ENCODE data around the gene NADK2.
"Not testable (repeated sequence)": the region's sequence is repeated elsewhere in the genome, so short reads cannot be mapped to it uniquely, and the experiment has no call there.

The NADK2 gene

DNA sequence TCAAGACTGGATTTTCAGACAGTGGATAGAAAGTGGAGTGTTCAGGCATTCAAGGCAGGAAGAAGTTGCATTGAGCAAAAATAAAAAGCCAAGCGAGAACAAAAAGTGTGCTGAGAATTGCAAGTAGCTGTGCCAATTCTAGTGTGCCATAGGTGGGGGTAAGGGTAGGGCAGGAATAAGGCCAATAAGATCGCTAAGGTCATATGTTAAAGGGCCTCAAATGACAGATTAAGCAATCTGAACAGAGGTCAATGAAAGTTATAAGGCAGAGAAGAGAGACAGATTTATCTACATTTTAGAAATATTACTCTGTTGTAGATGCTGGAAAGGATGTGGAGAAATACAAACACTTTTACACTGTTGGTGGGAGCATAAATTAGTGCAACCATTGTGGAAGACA, 36.4 kb downstream of the NADK2 start:
- DNase-seq, result no peak

DNA sequence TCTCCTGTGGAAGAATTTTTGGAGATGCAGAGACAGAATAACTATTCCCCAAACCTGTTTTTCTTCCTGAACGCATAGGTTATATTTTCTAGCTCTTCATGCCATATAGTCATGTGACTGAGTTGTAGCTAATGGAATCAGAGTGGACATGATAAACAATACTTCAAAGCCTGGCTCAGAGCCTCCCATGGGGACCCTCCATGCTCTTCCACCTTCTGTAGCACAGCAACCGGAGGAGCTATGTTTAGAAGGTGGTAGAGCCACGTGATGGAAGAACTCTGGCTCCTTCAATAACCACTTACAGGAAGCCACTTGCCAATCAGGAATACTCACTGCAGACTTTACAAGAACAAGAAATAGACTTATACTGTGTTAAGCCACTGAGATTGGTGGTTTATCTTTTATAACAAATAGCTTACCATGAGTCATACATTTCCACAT, 39.2 kb downstream of the NADK2 start:
- DNase-seq, result no peak

DNA sequence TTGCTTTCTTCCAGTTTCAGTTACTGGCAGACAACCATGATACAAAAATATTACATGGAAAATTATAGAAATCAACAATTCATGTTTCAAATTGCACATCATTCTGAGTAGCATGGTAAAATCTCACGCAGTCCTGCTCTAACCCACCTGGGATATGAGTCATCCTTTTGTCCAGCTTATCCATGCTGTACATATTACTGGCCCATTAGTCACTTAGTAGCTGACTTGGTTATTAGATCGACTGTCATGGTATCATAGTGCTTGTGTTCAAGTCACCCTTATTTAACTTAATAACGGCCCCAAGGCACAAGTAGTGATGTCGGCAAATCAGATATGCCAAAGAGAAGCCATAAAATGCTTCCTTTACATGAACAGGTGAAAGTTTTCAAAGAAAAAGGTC, 41.2 kb downstream of the NADK2 start:
- no peak for DNase-seq

DNA sequence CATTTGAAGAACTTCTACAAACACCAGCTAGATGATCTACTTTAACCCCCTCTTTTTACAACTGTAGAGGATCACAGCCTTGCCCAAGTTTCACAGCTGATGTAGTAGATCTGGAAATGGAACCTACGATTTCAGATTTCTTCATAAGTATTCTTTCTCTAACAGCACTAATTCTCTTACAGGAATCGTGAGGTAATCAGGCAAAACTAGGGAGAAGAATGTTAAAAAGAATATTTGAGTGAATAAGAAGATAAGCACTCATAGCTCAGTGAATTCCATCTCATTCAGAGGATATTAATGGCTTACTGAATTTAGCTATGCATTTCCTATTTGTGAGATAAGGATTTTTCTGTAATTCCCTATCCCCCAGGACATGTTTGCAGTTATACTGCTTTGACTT, 42.1 kb downstream of the NADK2 start:
- DNase-seq, result no peak

DNA sequence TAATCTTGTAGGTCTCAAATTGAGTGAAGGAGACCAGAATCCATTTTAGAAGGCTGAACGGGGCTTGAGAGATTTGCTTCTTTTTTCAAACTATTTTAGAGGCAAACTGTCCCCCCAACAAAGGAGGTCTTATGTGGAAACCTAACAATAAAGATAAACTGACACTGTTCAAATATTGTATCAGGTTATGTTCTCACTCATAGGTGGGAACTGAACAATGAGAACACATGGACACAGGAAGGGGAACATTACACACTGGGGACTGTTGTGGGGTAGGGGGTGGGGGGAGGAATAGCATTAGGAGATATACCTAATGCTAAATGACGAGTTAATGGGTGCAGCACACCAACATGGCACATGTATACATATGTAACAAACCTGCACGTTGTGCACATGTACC, 42.9 kb downstream of the NADK2 start:
- DNase-seq, result not testable (repeated sequence)

DNA sequence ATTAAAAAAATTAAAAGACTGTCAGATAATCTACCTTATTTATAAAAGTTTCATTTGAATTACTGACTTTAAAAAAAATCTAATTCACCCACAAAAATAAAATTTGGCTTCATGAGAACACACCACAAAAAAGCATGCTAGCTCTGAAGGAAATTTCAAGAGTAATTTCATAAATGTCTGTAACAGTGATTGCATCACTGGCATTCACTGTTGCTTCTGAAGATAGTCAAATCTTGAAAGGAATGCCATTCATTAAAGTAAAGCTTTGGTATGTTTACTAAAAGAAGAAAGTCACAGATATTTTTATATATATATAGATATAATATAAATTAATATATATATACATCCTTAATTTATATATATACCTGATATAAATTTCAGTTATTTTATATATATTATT, 43.4 kb downstream of the NADK2 start:
- no peak for DNase-seq

DNA sequence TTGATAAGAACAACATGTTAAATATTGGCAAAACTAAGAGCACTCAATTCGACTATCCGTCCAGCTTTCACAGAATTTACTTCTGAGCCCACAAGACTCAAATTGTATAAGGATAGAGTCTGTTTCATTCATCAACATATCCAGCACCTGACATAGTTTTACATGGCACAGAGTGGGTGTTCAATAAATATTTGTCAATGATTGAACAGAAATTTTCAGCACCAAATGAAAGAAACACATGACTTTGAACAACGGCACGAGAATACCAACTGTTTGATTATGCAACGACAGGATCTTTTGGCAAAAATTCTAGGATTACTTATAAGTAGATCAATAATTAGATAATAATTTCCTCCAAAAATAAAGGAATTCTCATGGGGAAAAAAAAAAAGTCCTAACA, 48.0 kb downstream of the NADK2 start:
- DNase-seq, result no peak

DNA sequence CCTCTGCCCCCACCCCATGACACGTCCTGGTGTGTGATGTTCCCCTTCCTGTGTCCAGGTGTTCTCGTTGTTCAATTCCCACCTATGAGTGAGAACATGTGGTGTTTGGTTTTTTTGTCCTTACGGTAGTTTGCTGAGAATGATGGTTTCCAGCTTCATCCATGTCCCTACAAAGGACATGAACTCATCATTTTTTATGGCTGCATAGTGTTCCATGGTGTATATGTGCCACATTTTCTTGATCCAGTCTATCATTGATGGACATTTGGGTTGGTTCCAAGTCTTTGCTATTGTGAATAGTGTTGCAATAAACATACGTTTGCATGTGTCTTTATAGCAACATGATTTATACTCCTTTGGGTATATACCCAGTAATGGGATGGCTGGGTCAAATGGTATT, 57.3 kb downstream of the NADK2 start:
- not testable (repeated sequence) for DNase-seq

DNA sequence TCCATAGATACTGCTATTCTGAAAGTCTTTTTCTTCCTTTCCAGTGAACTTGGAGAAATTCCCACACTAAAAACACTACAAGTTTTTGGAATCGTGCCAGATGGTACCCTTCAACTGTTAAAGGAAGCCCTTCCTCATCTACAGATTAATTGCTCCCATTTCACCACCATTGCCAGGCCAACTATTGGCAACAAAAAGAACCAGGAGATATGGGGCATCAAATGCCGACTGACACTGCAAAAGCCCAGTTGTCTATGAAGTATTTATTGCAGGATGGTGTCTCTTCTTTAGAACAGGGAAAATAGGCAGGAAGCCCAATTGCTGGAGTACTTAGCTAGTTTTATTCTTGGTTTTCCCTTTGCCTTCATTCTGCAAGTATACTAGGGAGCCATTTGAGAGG, 60.0 kb downstream of the NADK2 start:
- no peak for DNase-seq

DNA sequence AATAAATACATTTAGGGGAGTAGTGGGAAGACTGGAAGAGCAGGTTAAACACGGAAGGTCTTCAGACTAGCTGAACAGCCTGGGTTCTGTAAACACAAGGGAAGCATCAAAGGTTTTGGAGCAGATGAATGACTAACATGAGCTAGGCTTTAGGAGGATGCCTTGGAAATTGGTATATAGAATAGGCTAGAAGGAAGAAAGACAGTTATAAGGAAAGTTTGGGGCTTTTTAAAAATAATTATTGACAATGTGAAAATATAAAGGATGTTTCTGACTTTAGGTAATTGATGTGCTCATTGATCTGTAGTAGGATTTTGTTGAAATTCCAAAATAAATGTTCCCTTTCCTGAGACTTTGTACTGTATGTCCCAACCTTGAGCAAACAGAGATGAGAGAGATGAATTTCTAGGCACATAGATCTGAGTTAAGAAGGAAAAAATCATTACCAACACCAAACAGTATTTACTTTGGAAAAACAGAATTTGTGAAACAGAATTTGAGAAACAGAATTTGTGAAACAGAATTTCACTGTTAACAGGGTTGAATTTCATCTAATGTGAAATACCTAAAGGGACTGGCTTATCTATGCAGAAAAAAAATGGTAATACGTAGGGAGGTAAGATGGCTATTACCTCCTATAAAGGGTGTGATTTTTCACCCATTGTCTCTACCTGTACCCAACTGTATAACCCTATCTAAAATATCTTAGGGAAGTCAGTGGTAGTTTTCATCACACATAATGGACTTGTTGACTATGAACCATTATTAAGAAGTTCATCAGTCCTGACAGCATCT, 61.0 kb downstream of the NADK2 start:
- DNase-seq, result no peak

DNA sequence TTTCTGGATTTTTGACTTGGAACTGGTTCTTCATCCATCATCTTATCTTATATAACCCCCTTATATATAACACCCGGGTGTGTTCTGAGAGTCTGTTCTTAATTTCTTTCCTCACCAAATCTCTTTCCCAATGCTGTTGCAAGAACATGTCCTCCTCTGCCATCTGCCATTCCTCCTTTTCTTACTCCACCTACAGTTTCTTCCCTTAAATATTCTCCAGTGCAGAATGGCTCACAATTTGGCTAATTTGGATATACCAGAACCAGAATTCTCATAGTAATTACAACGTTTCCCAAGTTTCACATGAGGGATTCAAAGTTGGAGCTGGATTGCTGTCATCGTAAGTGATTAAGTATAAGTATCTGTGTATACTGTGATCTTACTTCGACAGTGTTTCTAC, 61.8 kb downstream of the NADK2 start:
- DNase-seq, result no peak

DNA sequence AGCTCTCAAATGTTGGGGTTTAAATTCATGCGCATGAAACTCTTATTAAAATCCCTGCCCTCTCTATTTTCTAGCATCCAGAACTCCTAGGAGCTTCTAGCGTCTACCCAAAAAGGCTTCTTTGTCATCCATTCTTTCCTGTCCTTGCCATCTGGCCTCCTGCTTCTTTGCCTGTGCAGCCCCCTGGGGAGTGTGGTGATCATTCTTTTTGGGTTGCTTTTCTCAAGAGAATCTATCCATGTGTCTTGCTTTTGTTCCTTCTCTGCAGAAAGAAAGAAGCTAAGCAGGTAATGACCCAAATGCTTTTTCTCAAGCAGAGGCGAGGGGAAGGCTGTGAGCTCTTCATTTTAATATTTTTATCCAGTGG, 63.2 kb downstream of the NADK2 start:
- no peak for DNase-seq

DNA sequence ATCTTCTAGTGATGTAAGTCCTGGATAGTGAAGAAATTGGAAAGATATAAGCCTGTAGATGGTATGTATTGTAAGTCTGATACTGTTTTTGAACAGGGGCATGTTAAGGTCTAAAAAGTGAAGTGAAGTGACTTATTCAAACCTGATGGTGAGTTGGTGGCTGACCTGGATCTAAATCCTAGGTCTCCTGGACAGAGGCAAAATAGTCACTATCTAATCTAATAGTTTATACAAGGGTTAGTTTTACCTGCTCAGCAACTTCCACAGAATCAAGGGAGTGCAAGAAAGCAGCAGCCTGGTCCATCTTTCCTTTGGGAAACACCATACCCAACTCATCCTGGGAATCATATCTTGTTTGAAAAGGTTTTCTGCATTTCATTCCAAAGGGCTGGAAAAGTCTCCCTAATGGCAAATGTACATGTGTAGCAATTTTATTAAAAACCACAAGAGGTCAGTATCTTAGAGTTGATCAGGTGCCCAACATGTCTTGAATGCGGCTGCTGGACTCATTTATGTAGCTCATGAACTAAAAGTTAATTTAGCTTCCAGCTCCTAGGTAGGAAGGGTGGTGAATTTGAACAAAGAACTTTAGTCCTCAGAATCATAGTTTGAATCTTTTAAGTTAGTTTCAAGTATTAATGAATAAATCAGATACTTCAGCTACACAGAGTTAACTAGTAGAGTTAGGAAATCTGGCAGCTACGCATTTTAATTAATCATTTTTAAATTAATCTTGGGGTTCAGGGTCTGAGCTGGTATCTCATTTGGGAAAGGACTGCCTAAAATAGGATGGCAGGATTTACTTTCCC, 63.8 kb downstream of the NADK2 start:
- peak; percentile 14 for DNase-seq

DNA sequence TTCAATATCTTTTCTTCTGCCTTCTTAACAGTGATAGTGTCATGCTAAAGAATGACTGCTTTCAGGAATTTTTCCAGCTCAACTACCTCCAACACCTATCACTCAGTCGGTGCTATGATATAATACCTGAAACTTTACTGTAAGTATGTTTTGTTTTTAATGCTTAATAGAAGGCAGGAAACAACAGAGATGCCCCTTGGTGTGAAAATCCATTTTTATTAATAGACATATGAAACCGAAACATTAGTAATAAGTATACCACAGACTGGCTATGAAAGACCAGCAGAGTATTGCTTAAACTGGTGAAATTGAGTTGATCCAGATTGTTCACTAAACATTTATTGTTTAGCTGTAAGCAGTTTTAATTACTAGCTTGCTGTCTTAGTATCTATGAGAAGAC, 64.6 kb downstream of the NADK2 start:
- no peak for DNase-seq

DNA sequence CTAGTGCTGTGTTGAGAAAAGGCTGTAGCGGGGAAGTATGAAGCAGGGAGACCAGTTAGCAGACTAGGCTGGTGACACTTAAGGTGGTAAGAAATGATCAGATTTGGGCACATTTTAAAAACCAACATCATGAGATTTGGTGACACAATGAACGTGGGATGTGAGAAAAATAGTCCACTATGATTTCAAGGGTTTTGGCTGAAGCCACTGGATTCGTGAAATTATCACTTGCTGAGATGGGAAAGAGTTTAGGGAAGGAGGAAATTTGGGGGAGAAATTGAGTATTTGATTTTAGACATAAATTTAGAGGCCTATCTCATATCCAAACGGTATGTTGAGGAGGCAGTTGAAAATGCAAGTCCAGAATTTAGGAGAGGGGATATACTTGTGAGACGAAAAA, 66.7 kb downstream of the NADK2 start:
- DNase-seq, result no peak

DNA sequence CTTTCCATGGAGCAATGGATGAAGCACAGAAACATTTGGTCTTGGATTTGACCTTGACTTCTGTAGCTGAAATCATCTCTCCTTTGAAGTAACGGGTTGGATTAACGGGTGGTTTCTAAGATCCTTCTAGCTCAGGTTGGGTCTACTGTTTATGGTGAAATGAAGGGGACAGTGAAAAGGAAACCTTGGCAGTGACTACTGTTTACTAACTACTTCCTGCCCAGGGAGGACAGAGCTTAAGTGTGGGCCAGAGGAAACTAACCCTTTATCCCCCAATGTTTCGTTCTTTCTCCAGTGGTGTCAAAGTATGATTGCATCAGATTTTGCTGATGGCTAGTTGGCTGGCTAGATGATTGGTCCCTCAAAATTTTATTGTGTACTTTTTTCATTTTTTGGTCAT, 67.6 kb downstream of the NADK2 start:
- no peak for DNase-seq

DNA sequence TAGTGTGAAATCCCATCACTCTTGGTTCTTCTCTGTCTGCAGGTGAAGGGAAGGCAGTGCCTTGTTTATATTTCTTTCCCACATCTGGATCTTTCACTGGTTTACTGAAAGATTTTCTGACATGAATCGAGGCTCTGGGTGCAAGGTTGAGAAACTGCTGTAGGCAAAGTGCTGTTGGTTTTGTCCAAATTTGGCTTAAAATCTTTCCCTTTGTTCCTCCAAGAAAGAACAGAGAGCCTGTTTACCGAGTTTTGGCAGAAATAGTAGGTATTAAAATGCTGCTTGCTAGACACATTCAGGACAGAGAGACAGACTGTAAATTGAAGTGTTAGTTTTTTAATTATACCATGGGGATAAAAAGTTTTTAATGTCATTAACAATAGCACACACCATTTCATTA, 68.3 kb downstream of the NADK2 start:
- no peak for DNase-seq

DNA sequence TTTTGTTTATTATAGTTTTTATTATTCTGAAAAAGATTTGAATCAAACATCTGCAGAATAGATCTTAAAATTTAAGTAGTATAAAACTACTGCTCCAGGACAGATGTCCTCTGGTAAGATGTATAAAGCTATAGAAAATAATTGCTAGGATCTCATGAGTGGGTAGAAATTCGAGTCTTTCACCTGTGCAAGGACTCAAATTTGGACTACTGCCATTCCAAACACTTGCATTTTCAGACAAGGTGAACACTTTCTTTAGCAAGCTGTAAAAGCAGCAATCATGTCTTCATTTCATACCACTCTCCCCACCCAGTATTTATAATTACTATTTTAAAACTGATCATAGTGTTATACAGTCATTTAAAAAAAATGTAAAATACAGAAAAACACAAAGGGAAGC, 69.1 kb downstream of the NADK2 start:
- DNase-seq, result no peak

DNA sequence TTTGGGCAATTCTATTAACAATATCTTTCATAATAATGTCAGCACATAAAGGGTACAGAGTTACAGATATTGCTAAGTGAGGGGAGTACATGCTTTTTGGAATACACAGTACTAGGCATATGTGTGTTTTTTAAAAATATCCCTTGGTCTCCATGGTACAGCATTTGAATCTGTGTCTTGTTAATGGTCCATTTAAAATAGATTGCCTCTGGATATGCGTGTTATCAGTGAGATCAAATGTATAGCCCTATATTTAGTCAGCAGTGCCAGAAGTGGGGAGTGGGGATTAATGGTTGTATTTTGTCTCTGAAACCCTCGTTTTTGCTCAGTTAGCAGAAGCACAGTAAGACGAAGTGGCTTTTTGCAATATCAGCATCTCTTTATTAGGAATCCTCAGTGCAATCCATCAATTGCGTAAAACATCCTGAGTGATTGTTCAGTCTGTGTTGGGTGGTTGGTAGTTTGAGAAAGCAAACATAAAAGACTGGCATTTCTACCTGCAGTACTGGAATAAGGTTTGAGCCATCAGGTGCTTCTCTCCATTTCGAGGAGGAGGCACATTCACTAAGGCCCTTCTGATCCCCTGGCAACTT, 70.8 kb downstream of the NADK2 start:
- no peak for DNase-seq

DNA sequence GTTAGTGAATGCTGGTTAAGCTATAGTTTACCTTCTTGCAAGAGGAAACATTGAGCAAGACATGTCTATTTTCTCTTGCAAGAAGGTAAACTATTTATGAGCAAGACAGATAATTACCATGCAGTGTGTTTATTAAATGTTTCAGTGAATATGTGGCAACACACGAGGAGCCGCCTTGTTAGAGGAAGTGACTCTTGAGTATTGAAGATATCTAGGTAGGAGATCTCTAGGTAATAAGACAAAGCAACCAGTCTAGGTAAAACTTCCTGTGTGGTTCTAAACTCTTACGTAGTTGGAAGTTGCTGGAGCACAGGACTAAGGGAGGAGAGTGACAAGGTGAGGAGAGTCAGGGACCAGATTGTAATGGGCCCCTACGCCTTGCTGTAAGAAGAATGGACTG, 73.0 kb downstream of the NADK2 start:
- no peak for DNase-seq

DNA sequence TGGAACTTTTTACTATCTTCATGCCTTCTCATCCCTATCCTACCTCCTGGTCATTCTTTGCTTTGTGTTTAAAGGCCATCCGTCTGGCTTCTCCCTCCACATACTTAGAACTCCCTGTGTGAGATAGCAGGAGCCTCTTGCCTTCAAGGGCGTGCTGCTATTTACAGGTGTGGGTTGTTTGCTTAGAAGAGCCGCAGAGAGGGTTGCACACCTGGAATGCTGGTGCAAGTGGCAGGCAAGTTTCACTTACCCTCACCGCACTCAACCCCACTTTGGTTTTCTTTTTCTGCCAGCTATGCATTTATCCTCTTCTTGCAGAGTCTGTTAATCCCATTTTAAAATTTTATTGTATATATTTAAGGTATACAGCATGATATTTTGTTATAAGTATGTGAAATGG, 77.3 kb downstream of the NADK2 start:
- DNase-seq, result no peak

DNA sequence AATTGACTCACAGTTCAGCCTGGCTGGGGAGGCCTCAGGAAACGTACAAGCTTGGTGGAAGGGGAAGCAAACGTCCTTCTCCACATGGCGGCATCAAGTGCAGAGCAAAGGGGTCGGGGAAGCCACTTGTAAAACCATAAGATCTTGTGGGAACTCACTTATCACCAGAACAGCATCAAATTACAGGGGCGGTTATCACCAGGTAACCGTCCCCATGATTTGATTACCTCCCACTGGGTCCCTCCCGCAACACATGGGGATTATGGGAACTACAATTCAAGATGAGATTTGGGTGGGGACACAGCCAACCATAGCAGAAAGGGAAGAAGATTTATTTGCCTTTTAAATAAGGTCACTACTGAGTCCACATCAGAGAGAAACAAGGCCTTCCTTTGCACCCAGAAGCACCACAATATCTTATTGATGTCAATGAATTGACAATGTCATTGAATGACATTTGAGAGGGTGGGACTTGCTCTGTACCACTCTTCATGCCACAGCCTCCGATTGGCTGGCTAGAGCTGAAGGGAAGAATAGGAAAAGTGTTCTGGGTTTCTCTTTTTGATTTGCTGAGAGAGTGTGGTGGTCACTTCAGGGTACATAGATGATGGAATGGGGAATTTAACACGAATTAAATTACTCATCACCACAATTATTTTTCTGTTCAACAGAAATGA, 78.8 kb downstream of the NADK2 start:
- no peak for DNase-seq

DNA sequence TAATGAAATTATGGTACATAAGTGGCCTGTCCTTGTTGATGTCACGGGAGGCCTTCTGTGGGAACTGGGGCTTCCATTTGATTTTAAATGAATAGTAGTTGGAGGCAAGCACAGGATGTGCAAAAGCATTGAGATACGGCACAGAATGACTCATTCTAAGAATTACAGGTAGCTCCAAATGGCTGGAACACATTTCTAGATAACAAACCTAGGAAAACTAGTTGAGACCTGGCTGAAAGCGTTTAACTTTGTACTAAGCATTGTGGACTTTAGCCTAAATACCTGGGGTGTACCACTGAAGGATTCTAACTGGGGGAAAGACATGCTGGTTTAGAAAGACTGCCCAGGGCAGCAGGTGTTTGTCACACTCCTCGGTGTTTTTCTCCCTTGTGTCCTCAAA, 80.4 kb downstream of the NADK2 start:
- DNase-seq, result no peak

DNA sequence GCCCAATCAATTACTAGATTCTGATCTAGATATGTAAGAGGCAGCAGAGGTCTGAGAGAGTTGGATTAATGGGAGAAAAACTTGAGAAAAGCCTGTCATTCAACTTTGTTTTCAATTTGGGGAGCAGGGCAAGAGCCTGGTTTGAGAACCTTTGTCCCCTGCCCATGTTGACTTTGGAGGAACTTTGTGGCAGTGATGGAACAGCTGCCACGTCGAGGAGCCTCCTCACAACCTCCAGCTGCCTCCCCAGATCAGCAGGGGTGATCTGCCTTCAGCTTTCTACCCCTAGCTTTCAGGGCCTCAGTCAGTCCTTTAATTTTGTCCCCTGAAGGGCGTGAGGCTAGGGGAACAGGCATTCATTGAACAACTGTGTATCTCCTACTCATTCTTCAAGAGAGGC, 81.1 kb downstream of the NADK2 start:
- DNase-seq, result no peak
